ENCODE results near the gene PROCA1.

DNA sequence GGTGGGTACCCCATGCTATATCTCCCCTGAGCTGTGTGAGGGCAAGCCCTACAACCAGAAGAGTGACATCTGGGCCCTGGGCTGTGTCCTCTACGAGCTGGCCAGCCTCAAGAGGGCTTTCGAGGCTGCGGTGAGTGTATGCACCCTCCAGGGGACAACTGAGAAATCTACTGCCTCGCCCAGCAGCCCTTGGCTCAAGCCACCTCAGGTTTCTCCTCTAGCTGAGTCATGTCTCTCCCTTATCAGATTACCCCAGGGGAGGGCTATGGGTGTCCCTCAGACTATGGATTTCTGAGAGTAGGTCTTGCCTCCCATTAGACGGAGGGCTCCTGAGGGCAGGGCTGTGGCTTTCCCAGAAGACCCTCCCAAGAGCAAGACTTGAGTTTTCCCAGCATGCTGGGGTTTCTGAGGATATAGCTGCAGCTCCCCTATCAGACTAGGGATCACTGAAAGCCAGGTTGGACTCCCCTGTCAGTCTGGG lies 23.6 kb upstream of the PROCA1 start:
- TF ChIP-seq, protein P1, sequence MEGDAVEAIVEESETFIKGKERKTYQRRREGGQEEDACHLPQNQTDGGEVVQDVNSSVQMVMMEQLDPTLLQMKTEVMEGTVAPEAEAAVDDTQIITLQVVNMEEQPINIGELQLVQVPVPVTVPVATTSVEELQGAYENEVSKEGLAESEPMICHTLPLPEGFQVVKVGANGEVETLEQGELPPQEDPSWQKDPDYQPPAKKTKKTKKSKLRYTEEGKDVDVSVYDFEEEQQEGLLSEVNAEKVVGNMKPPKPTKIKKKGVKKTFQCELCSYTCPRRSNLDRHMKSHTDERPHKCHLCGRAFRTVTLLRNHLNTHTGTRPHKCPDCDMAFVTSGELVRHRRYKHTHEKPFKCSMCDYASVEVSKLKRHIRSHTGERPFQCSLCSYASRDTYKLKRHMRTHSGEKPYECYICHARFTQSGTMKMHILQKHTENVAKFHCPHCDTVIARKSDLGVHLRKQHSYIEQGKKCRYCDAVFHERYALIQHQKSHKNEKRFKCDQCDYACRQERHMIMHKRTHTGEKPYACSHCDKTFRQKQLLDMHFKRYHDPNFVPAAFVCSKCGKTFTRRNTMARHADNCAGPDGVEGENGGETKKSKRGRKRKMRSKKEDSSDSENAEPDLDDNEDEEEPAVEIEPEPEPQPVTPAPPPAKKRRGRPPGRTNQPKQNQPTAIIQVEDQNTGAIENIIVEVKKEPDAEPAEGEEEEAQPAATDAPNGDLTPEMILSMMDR (IDR thresholded peaks at IDR 0.05): no peak
- TF ChIP-seq POLR2AphosphoS5 (IDR thresholded peaks at IDR 0.05): no peak

Data from prostate gland (tissue), 2 donors.